GM23338 (cell line): ENCODE results near the gene TMEM123. TPM values are rescaled to one million over a fixed set of nuclear protein-coding genes. Genes with fewer than 3 reads are reported as not detected.

ENCODE experiments used
- ATAC-seq: fragments of 200-7000 bp; cut with Tn5 transposase; 3 replicates; pipeline ENCODE4 v1.9.1; 2020
- DNase-seq: peaks from one replicate; pipeline ENCODE4 v3.0.0-alpha.2; 2015; ENCODE audit warnings: low spot score
- H2AFZ ChIP-seq: fragments of 200-600 bp; sonication (generic); 2 replicates; pipeline ENCODE4 v1.8.0; 2016; ENCODE audit warnings: antibody characterized with exemption, mild to moderate bottlenecking, moderate library complexity
- H3F3A ChIP-seq: fragments of 200-600 bp; sonication (generic); replicated peaks from 2 replicates; pipeline ENCODE4 v1.8.0; 2017; ENCODE audit warnings: antibody characterized with exemption, mixed run types, low read depth
- H3K27ac ChIP-seq: fragments of 200-600 bp; sonication (generic); 2 replicates; pipeline ENCODE4 v1.6.1; 2016; ENCODE audit warnings: low read depth
- H3K27me3 ChIP-seq: fragments of 200-600 bp; sonication (generic); 2 replicates; pipeline ENCODE4 v1.8.0; 2016; ENCODE audit warnings: mild to moderate bottlenecking, mixed run types, moderate library complexity; ENCODE audit not compliant: insufficient read depth
- H3K36me3 ChIP-seq: fragments of 200-600 bp; sonication (generic); 2 replicates; pipeline ENCODE4 v1.8.0; 2016; ENCODE audit warnings: mild to moderate bottlenecking; ENCODE audit not compliant: insufficient read depth
- H3K4me1 ChIP-seq: fragments of 200-600 bp; sonication (generic); 2 replicates; pipeline ENCODE4 v1.8.0; 2016; ENCODE audit warnings: mild to moderate bottlenecking, moderate library complexity; ENCODE audit not compliant: insufficient read depth
- H3K4me2 ChIP-seq: fragments of 200-600 bp; sonication (generic); 2 replicates; pipeline ENCODE4 v1.7.1; 2017; ENCODE audit warnings: mixed run types
- H3K4me3 ChIP-seq: fragments of 200-600 bp; sonication (generic); 2 replicates; pipeline ENCODE4 v1.6.1; 2016; ENCODE audit warnings: mixed run types
- H3K79me2 ChIP-seq: fragments of 200-600 bp; sonication (generic); replicated peaks from 2 replicates; pipeline ENCODE4 v1.8.0; 2017; ENCODE audit warnings: mild to moderate bottlenecking; ENCODE audit not compliant: insufficient read depth
- H3K9me2 ChIP-seq: fragments of 200-600 bp; sonication (generic); 2 replicates; pipeline ENCODE4 v1.8.0; 2017; ENCODE audit not compliant: insufficient read depth
- H4K20me1 ChIP-seq: fragments of 200-600 bp; sonication (generic); replicated peaks from 2 replicates; pipeline ENCODE4 v1.8.0; 2017; ENCODE audit warnings: mild to moderate bottlenecking; ENCODE audit not compliant: insufficient read depth
- H3K27ac Mint-ChIP-seq: 2 replicates; pipeline ENCODE4 v1.8.0; 2020; ENCODE audit warnings: inconsistent platforms, mild to moderate bottlenecking, moderate library complexity, mixed read lengths
- H3K27me3 Mint-ChIP-seq: 3 replicates; pipeline ENCODE4 v1.8.0; 2022; ENCODE audit warnings: low read depth, mild to moderate bottlenecking, moderate library complexity, mixed read lengths, inconsistent platforms; ENCODE audit not compliant: insufficient read depth, poor library complexity
- H3K36me3 Mint-ChIP-seq: 3 replicates; pipeline ENCODE4 v1.8.0; 2021; ENCODE audit warnings: low read depth, mild to moderate bottlenecking, inconsistent platforms, moderate library complexity, mixed read lengths
- H3K4me1 Mint-ChIP-seq: 3 replicates; pipeline ENCODE4 v1.8.0; 2020; ENCODE audit warnings: mild to moderate bottlenecking, inconsistent platforms, mixed read lengths
- H3K4me3 Mint-ChIP-seq: 3 replicates; pipeline ENCODE4 v1.8.0; 2021; ENCODE audit warnings: moderate library complexity, mild to moderate bottlenecking, inconsistent platforms, mixed read lengths
- H3K9me3 Mint-ChIP-seq: 3 replicates; pipeline ENCODE4 v1.8.0; 2020; ENCODE audit warnings: moderate library complexity, mild to moderate bottlenecking, inconsistent platforms, mixed read lengths
- CTCF ChIP-seq, 2 experiments: fragments of 200-600 bp in 1 of 2; sonication (generic) in 1 of 2; conservative IDR thresholded peaks; 2 replicates each; pipeline versions ENCODE4 v1.5.1 to v1.6.1; 2016 to 2017; ENCODE audit warnings: antibody characterized with exemption in 2 of 2, low read depth in 2 of 2, mild to moderate bottlenecking in 2 of 2, moderate library complexity in 1 of 2
- ETS1 ChIP-seq: IDR thresholded peaks from 2 replicates; pipeline ENCODE4 v1.6.1; 2016; ENCODE audit warnings: antibody characterized with exemption
- NANOG ChIP-seq: IDR thresholded peaks from 2 replicates; pipeline ENCODE4 v1.6.1; 2016; ENCODE audit warnings: antibody characterized with exemption, borderline replicate concordance
- STAT1 ChIP-seq: IDR thresholded peaks from one replicate; pipeline ENCODE4 v1.6.1; 2016; ENCODE audit warnings: antibody characterized with exemption; ENCODE audit not compliant: unreplicated experiment
- ZNF114 ChIP-seq: fragments of 250-450 bp; sonication (Bioruptor Pico); IDR thresholded peaks from 2 replicates; pipeline ENCODE4 v1.5.0; 2020; ENCODE audit warnings: mild to moderate bottlenecking, moderate library complexity
- ZNF331 ChIP-seq: fragments of 250-450 bp; sonication (Bioruptor Pico); IDR thresholded peaks from 2 replicates; pipeline ENCODE4 v1.5.0; 2020; ENCODE audit warnings: low read depth, mild to moderate bottlenecking, moderate library complexity
- polyA plus RNA-seq: library from polyadenylated mRNA; unstranded; fragments of >200 nt; fragmentation: Nextera tagmentation; extraction: Ambion mirVana; gene quantifications from 2 replicates; pipeline ENCODE4 v1.2.1, GENCODE V29; 2016
- total RNA-seq: library from RNA; depleted of rRNA; stranded (reverse); fragments of >200 nt; shearing (Covaris generic); gene quantifications from 2 replicates; pipeline ENCODE4 v1.2.3, GENCODE V29; 2014

The TMEM123 gene
- total and polyA plus RNA-seq, 2 experiments from 2014 or later = 44.1 to 61.0 TPM

- no peak overlapping the region for H3K27ac Mint-ChIP-seq
These were observed 54.3 kb downstream of the TMEM123 start for GRCh38 chr11:102398297-102398696.

GRCh38 chr11:102396708-102397563 is 55.6 kb downstream of the TMEM123 start:
- Histone ChIP-seq H3K4me1 (no peaks in the 10 kb centered on the region), H3K27me3 (no peaks in the 10 kb centered on the region), H3K9me2 (no peaks in the 10 kb centered on the region), H3K4me2 (no peak overlapping the region), H3K4me3 (no peak overlapping the region), H2AFZ (no peak overlapping the region), H3K36me3 (no peaks in the 10 kb centered on the region; the same call in 1 of the 2 replicates), H3K27ac (no peak overlapping the region), H4K20me1 (no peaks in the 10 kb centered on the region; the same call in 1 of the 2 replicates), H3F3A (no peaks in the 10 kb centered on the region), H3K79me2 (no peaks in the 10 kb centered on the region)
- TF ChIP-seq STAT1 (no peak), ZNF114 (CRISPR knock-in tag) (no peak), NANOG (no peak), ETS1 (no peak)
- ATAC-seq (no peak), DNase-seq (no peak)
- Mint-ChIP-seq H3K27ac (no peak overlapping the region), H3K9me3 (no peaks in the 10 kb centered on the region), H3K27me3 (peaks cover 7% of the 10 kb centered on the region), H3K4me3 (no peak overlapping the region), H3K4me1 (no peaks in the 10 kb centered on the region), H3K36me3 (peaks cover 14% of the 10 kb centered on the region; the same call in 2 of the 3 replicates)

More at GRCh38 chr11:102398297-102398696, 54.3 kb downstream of the TMEM123 start:
- DNase-seq = no peak
- H3K4me1 Mint-ChIP-seq = no peaks in the 10 kb centered on the region
- no peaks in the 10 kb centered on the region for H3K9me2 ChIP-seq
- H3K4me3 ChIP-seq = no peak overlapping the region
- H3K4me3 Mint-ChIP-seq = no peak overlapping the region
- H3K4me1 ChIP-seq = no peaks in the 10 kb centered on the region
- H3K9me3 Mint-ChIP-seq = no peaks in the 10 kb centered on the region
- H3K79me2 ChIP-seq = no peaks in the 10 kb centered on the region
- H4K20me1 ChIP-seq = no peaks in the 10 kb centered on the region; the same call in 1 of the 2 replicates
- no peak for TF ChIP-seq STAT1
- ATAC-seq = no peak
- no peaks in the 10 kb centered on the region for H3K27me3 ChIP-seq
- H3K4me2 ChIP-seq = no peak overlapping the region
- H2AFZ ChIP-seq = no peak overlapping the region
- H3F3A ChIP-seq = no peaks in the 10 kb centered on the region
- H3K36me3 ChIP-seq = no peaks in the 10 kb centered on the region; the same call in 1 of the 2 replicates
- H3K36me3 Mint-ChIP-seq = peaks cover 15% of the 10 kb centered on the region; the same call in 2 of the 3 replicates
- H3K27ac ChIP-seq = no peak overlapping the region
- H3K27me3 Mint-ChIP-seq = no peaks in the 10 kb centered on the region

DNA sequence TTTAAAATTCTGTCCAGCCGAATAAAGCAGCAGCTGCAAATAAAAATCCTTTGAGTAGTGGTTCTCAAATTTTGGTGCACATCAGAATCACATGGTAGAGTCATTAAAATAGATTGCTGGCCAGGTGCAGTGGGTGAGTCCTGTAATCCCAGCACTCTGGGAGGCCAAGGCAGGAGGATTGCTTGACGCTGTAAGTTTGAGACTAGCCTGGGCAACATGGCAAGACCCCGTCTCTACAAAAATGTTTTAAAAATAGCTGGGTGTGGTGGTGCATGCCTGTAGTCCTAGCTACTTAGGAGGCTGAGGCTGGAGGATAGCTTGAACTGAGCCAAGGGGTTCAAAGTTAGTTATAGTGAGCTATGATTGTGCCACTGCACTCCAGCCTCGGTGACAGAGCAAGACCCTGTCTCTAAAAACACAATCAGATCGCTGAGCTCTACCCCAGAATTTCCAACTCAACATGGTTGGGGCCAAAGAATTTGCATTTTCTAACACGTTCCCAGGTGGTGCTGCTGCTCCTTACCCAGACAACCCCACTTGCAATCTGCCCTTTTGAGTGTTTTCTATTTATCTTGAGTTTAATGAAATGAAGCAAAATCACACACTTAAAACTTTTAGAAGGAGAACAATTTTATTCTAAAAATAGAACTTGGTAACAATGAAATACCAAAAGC is 56.7 kb downstream of the TMEM123 start:
- Mint-ChIP-seq H3K4me3 (no peak overlapping the region), H3K9me3 (no peaks in the 10 kb centered on the region), H3K36me3 (peaks cover 4% of the 10 kb centered on the region; the same call in 2 of the 3 replicates), H3K27ac (no peak overlapping the region), H3K4me1 (no peaks in the 10 kb centered on the region), H3K27me3 (peaks cover 9% of the 10 kb centered on the region)
- no peaks in the 10 kb centered on the region for H3K9me2 ChIP-seq
- H3K4me2 ChIP-seq = no peak overlapping the region
- H4K20me1 ChIP-seq = no peaks in the 10 kb centered on the region; the same call in 1 of the 2 replicates
- DNase-seq (no peak), ATAC-seq (no peak)
- H3K79me2 ChIP-seq = no peaks in the 10 kb centered on the region
- H2AFZ ChIP-seq = no peak overlapping the region
- TF ChIP-seq CTCF (conservative IDR thresholded peaks at IDR 0.05; ENCODE audit: low read depth in 2 of 2) (0 out of 4 replicates have a peak, but pooled peaks of 1 of the 2 experiments have one; percentile 2), ZNF331 (CRISPR knock-in tag) (no peak)
- no peaks in the 10 kb centered on the region for H3K4me1 ChIP-seq
- no peak overlapping the region for H3K27ac ChIP-seq
- H3F3A ChIP-seq = no peaks in the 10 kb centered on the region
- H3K27me3 ChIP-seq = no peaks in the 10 kb centered on the region
- H3K4me3 ChIP-seq = no peak overlapping the region
- no peaks in the 10 kb centered on the region; the same call in 1 of the 2 replicates for H3K36me3 ChIP-seq
